GM10266 (cell line): ENCODE measurements around the gene C11orf91.
"Not testable (repeated sequence)": the region's sequence is repeated elsewhere in the genome, so short reads cannot be mapped to it uniquely, and the experiment has no call there.

ENCODE experiments used
- DNase-seq: peaks from one replicate; pipeline ENCODE4 v3.0.0; 2012; ENCODE audit errors: extremely low spot score
- TF ChIP-seq, protein P1 (sequence below): IDR thresholded peaks from 2 replicates; pipeline ENCODE4 v1.5.1; 2012; ENCODE audit warnings: mild to moderate bottlenecking, low read depth; ENCODE audit not compliant: control insufficient read depth, insufficient read depth; ENCODE audit errors: missing control alignments

Gene C11orf91

DNA sequence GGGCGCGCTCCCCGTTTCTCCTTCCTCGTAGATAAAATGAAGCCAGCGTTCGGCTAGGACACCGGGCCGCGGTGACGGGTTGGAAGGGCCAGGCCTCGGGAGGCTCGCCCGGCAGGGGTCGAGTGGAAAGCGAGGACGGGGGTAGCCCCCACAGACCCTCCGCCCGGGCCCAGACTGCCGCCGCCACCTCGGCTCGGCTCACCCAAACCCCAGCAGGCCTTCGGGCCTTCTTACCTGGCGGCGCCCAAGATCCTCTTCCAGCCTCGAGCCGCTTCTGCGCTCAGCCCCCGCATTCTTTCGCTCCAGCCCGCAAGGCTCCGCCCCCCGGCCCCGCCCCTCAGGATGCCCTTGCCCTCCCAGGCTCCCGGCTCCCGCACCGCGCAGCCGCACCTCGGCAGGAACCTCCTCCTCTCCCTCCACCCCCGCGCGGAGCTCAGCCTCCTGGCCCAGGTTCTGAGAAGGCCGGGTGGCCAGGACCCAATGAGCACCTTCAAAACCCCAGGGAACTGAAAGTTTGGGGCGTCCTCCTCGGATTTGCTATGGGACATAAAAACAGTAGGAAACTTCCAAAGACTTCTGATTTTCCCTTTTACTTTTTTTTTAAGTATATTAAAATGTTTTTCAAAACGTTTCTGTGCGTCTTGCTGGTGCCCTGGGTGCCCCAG lies 35.7 kb upstream of the C11orf91 start, which contains the start of gene CD59:
Gene CD59 (minus strand): TSS at position 276 of the 665 bp plus-strand sequence. CDS start 13,978 bp downstream, outside the sequence.
- peak; percentile 81 for DNase-seq
- TF ChIP-seq, protein P1, sequence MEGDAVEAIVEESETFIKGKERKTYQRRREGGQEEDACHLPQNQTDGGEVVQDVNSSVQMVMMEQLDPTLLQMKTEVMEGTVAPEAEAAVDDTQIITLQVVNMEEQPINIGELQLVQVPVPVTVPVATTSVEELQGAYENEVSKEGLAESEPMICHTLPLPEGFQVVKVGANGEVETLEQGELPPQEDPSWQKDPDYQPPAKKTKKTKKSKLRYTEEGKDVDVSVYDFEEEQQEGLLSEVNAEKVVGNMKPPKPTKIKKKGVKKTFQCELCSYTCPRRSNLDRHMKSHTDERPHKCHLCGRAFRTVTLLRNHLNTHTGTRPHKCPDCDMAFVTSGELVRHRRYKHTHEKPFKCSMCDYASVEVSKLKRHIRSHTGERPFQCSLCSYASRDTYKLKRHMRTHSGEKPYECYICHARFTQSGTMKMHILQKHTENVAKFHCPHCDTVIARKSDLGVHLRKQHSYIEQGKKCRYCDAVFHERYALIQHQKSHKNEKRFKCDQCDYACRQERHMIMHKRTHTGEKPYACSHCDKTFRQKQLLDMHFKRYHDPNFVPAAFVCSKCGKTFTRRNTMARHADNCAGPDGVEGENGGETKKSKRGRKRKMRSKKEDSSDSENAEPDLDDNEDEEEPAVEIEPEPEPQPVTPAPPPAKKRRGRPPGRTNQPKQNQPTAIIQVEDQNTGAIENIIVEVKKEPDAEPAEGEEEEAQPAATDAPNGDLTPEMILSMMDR, result no peak

DNA sequence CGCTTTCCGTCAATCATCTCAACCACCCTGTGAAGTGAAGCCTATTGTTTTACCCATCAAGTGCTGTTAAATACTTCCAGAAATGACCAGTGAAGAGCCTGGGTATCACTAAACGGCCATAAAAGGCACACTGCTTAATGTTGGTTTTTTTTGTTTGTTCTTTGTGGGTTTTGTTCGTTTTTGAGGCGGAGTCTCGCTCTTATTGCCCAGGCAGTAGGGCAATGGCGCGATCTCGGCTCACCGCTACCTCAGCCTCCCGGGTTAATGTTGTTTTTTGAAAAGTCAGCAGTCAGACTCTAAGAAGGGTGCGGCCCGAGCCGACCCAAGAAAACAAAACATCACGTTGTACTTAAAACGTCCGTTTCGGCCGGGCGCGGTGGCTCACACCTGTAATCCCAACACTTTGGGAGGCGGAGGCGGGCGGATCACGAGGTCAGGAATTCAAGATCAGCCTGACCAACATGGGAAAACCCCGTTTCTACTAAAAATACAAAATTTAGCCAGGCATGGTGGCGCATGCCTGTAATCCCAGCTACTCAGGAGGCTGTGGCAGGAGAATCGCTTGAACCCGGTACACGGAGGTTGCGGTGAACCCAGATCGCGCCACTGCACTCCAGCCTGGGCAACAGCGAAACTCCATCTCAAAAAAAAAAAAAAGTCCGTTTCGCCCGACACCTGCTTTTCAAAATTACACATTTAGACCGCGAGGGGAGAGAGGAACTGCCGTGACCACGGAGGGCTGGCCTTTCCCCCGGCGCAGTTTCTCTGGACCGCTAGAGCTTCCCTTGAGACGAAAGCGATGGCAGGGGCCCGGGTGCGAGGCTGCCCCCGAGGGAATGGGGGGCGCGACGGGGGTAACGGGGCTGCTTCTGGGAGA lies 34.9 kb upstream of the C11orf91 start:
- TF ChIP-seq, protein P1, result no peak
- peak; percentile 56 for DNase-seq

DNA sequence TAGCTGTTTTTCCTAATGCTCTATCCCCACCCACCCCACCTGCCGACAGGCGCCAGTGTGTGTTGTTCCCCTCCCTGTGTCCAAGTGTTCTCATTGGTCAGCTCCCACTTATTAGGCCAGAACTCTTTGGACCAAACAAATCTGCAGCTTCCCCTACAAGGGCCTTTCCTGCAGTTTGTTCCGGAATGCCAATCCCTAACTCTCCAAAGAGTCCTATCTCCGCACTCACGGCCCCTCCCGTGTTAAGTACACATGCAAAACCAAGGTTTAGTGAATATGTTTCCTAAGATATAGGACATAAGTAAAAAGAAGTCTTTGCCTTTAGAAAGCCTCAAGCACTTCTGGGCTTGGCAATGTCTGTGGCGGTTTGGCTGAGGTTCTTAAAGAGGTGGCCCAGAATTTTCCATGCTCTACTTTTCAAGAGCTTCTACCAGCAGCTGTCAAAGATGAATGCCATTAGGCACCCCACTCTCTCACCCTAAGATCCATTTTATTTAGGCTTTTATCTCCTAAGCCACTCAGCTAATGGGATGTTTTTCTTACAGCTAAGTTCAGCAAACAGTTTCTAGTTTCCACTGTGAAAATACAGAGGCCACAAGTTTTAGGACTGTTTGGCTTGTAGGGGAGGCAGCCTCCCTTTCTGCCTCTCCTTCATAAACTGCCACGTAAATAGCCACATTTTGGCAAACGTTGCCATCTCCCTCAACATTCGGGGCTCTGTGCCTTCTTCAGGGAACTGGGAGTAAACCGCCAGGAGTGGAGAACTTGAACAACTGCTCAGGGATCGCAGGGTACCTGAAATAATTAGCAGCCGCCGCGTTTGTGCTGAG lies 34.0 kb upstream of the C11orf91 start:
- DNase-seq, result no peak
- TF ChIP-seq, protein P1, result no peak

DNA sequence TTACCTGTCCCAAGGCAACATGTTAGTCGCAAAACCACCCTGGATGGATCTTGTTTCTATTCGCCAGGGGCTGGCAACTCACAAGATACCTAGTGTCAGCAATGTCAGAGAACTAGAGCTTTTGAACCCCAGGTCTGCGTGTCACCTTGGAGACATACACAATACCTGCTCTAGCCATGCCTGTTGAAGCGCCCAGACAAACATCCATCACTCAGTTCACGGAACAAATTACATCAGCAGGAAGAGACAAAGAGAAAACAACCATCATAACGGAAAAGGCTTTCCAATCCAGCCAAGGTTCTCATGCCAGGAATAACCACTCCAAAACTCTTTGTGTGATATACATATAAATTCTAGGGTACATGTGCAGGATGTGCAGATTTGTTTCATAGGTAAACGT lies 33.4 kb upstream of the C11orf91 start:
- TF ChIP-seq, protein P1, result no peak
- DNase-seq, result no peak

DNA sequence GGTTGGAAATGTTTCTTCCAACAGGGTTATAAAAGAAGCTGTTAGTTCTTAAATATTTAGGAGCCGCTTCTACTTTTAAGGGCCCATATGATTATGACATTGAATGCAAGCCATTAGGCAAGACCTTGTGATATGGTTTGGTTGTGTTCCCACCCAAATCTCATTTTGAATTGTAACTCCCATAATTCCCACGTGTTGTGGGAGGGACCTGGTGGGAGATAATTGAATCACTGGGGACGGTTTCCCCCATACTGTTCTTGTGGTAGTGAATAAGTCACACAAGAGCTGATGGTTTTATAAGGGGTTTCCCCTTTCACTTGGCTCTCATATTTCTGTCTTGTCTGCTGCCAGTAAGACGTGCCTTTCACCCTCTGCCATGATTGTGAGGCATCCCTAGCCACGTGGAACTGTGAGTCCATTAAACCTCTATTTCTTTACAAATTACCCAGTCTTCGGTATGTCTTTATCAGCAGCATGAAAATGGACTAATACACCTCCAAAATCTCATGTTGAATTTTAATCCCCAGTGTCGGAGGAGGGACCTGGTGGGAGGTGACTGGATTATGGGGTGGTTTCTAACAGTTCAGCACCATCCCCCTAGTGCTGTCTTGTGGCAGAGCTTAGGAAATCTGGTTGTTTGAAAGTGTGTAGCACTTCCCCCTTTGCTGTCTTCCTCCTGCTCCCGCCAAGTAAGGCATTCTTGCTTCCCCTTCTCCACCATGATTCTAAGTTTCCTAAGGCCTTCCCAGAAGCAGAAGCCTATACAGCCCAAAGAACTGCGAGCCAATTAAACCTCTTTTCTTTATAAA lies 31.3 kb upstream of the C11orf91 start:
- no peak for DNase-seq
- TF ChIP-seq, protein P1, result no peak

DNA sequence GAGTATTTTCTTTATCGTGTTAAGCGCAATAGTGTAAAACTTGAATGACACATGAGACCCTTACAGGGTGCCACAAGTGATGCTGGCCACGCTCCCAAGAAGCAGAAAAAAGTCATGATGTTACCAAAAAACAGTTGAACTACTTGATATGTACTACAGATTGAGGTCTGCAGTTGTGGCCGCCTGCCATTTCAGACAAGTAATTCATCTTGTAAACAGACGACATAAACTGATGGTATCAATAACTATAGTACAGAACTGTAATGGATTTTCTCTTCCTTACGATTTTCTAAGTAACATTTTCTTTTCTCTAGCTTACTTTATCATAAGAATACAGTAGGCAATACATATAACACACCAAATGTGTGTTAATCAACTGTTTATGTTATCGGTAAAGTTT lies 30.1 kb upstream of the C11orf91 start:
- TF ChIP-seq, protein P1, result no peak
- no peak for DNase-seq

DNA sequence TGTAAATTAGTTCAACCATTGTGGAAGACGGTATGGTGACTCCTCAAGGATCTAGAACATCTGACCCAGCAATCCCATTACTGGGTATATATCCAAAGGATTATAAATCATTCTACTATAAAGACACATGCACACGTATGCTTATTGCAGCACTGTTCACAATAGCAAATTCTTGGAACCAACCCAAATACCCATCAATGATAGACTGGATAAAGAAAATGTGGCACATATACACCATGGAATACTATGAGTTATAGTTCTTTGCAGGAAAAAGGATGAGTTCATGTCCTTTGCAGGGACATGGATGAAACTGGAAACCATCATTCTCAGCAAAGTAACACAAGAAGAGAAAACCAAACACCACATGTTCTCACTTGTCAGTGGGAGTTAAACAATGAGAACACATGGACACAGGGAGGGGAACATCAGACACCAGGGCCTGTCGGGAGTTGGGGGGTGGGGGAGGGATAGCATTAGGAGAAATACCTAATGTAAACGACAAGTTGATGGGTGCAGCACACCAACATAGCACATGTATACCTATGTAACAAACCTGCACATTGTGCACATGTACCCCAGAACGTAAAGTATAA lies 28.5 kb upstream of the C11orf91 start:
- not testable (repeated sequence) for DNase-seq

DNA sequence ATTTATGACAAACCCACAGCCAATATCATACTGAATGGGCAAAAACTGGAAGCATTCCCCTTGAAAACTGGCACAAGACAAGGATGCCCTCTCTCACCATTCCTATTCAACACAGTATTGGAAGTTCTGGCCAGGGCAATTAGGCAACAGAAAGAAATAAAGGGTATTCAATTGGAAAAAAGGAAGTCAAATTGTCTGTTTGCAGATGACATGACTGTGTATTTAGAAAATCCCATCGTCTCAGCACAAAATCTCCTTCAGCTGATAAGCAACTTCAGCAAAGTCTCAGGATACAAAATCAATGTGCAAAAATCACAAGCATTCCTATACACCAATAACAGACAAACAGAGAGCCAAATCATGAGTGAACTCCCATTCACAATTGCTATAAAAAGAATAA lies 26.9 kb upstream of the C11orf91 start:
- not testable (repeated sequence) for DNase-seq
